22Rv1 (cell line): ENCODE data around the gene ATP13A1.

ENCODE experiments used
- H3K27ac ChIP-seq: fragments of 450-650 bp; 2 replicates; pipeline ENCODE4 v1.5.1; 2017
- CTCF ChIP-seq: fragments of 450-650 bp; IDR thresholded peaks from 2 replicates; pipeline ENCODE4 v1.5.1; 2017; ENCODE audit warnings: mild to moderate bottlenecking
- ZFX ChIP-seq: fragments of 450-650 bp; IDR thresholded peaks from 2 replicates; pipeline ENCODE4 v1.6.1; 2017; ENCODE audit warnings: antibody characterized with exemption, borderline replicate concordance

Gene ATP13A1

GRCh38 chr19:19654441-19654840 is 9.0 kb downstream of the ATP13A1 start:
- no peak for TF ChIP-seq CTCF
- no peak for TF ChIP-seq ZFX
- H3K27ac ChIP-seq: no peak overlapping the region

GRCh38 chr19:19653597-19654147 is 9.8 kb downstream of the ATP13A1 start:
- TF ChIP-seq CTCF (no peak), ZFX (no peak)
- no peak overlapping the region for H3K27ac ChIP-seq

- no peak overlapping the region for H3K27ac ChIP-seq
- TF ChIP-seq CTCF (no peak), ZFX (no peak)
Observed at GRCh38 chr19:19652482-19653295, 10.8 kb downstream of the ATP13A1 start.

GRCh38 chr19:19651076-19651475 is 12.4 kb downstream of the ATP13A1 start:
- no peak overlapping the region for H3K27ac ChIP-seq
- TF ChIP-seq CTCF (no peak), ZFX (no peak)

- no peak overlapping the region for H3K27ac ChIP-seq
- TF ChIP-seq CTCF (no peak), ZFX (no peak)
Observed at GRCh38 chr19:19650331-19650730, 13.1 kb downstream of the ATP13A1 start.

- H3K27ac ChIP-seq: no peak overlapping the region
- TF ChIP-seq ZFX: no peak
- TF ChIP-seq CTCF: no peak
Observed at GRCh38 chr19:19649580-19649995, 13.9 kb downstream of the ATP13A1 start.

- TF ChIP-seq ZFX (no peak), CTCF (no peak)
Observed at GRCh38 chr19:19649155-19649554, 14.3 kb downstream of the ATP13A1 start.

More at GRCh38 chr19:19649155-19649554, 14.3 kb downstream of the ATP13A1 start:
- H3K27ac ChIP-seq: no peak overlapping the region
